Neutrophil (primary cell): ENCODE data around the gene APOL3.

Experiments
- H3K27ac ChIP-seq: fragments of 200-600 bp; sonication (generic); 2 replicates; pipeline ENCODE4 v1.5.1; 2016; ENCODE audit warnings: mild to moderate bottlenecking, moderate library complexity
- H3K27me3 ChIP-seq: fragments of 200-600 bp; sonication (generic); 2 replicates; pipeline ENCODE4 v1.6.0; 2016; ENCODE audit warnings: mild to moderate bottlenecking
- H3K36me3 ChIP-seq: fragments of 200-600 bp; sonication (generic); 2 replicates; pipeline ENCODE4 v1.5.1; 2017
- H3K4me1 ChIP-seq, 2 experiments: fragments of 200-600 bp in 1 of 2; sonication (generic) in 1 of 2; 1 replicate in 1 of 2; 2 replicates in 1 of 2; pipeline versions ENCODE4 v1.5.1 to v1.6.1; 2013 to 2016; ENCODE audit warnings: low read depth in 1 of 2, low read length in 1 of 2, mild to moderate bottlenecking in 1 of 2, moderate library complexity in 1 of 2; ENCODE audit not compliant: control insufficient read depth in 1 of 2, insufficient read depth in 1 of 2
- H3K4me3 ChIP-seq, 2 experiments: fragments of 200-600 bp in 1 of 2; sonication (generic) in 1 of 2; 1 replicate in 1 of 2; 2 replicates in 1 of 2; pipeline ENCODE4 v1.5.1; 2013 to 2016; ENCODE audit warnings: low read depth in 1 of 2, low read length in 1 of 2, mild to moderate bottlenecking in 1 of 2, moderate library complexity in 1 of 2
- H3K9me3 ChIP-seq: fragments of 200-600 bp; sonication (generic); 2 replicates; pipeline ENCODE4 v1.5.1; 2016
- CTCF ChIP-seq: fragments of 200-600 bp; sonication (generic); IDR thresholded peaks from 2 replicates; pipeline ENCODE4 v1.5.1; 2016; ENCODE audit warnings: antibody characterized with exemption

The APOL3 gene

DNA sequence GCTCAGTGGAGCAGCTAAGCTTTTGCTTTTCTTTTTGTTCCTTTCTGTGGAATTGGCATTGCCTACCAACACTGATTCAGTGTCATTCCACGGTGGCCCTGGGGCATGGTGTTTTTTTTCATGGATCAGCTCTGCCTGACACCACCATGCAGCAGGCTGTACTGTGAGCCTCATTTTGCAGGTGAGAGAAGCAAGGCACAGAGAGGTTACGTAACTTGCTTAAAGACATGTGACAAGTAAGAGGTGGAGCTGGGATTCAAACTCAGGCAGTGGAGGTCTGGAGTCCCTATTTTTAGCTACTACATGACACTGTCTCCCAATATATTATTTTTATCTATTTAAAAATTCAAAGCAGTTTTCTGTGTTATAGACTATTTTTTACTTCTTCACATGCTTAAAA lies 44.4 kb downstream of the APOL3 start:
- H3K9me3 ChIP-seq = no peaks in the 10 kb centered on the region
- TF ChIP-seq CTCF = no peak
- H3K4me1 ChIP-seq = no peaks in the 10 kb centered on the region
- peaks cover 12% of the 10 kb centered on the region for H3K27me3 ChIP-seq
- H3K36me3 ChIP-seq = no peaks in the 10 kb centered on the region
- H3K4me3 ChIP-seq = no peak overlapping the region
- no peak overlapping the region for H3K27ac ChIP-seq

DNA sequence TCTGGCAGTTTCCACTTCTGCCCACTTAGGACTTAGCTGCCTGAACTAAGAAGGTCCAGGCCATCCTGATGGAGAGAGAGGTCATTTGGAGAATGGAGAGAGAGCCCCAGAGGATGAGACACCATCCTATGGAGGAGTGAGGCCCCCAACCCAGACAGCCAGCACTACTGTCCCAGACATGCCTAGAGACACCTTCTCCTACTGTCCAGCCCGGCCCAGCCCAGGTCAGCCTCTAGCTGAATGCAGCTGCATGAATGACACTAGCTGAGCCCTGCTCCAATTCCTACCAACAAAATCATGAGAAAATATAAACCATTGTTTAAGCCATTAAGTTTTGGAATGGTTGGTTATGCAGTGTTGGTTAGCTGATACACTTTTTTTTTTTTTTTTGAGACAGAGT lies 47.4 kb downstream of the APOL3 start:
- peaks cover 4% of the 10 kb centered on the region for H3K27me3 ChIP-seq
- H3K4me3 ChIP-seq = no peak overlapping the region
- H3K4me1 ChIP-seq = no peaks in the 10 kb centered on the region
- H3K36me3 ChIP-seq = no peaks in the 10 kb centered on the region
- H3K9me3 ChIP-seq = no peaks in the 10 kb centered on the region
- no peak overlapping the region for H3K27ac ChIP-seq
- no peak for TF ChIP-seq CTCF

DNA sequence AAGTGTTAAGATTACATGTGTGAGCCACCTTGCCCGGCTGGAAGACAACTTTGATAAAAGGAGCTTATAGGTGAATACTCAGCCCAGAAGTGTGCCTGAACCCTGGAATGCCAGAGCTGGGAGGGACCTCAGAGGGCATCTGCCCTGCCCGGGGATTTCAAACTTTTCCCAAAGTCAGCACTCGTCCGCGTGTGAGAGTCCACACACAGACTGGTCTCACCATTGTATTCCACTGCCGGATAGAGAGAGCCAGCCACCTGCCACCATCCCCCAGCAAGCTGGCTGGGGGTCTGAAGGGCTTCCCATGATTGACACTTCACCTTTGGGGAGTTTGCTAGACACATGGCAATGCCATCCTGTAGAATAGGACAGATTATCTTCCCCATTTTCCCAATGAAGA lies 49.2 kb downstream of the APOL3 start:
- no peak for TF ChIP-seq CTCF
- no peaks in the 10 kb centered on the region for H3K9me3 ChIP-seq
- H3K27ac ChIP-seq = no peak overlapping the region
- no peaks in the 10 kb centered on the region for H3K36me3 ChIP-seq
- no peaks in the 10 kb centered on the region for H3K4me1 ChIP-seq
- peaks cover 4% of the 10 kb centered on the region for H3K27me3 ChIP-seq
- no peak overlapping the region for H3K4me3 ChIP-seq

DNA sequence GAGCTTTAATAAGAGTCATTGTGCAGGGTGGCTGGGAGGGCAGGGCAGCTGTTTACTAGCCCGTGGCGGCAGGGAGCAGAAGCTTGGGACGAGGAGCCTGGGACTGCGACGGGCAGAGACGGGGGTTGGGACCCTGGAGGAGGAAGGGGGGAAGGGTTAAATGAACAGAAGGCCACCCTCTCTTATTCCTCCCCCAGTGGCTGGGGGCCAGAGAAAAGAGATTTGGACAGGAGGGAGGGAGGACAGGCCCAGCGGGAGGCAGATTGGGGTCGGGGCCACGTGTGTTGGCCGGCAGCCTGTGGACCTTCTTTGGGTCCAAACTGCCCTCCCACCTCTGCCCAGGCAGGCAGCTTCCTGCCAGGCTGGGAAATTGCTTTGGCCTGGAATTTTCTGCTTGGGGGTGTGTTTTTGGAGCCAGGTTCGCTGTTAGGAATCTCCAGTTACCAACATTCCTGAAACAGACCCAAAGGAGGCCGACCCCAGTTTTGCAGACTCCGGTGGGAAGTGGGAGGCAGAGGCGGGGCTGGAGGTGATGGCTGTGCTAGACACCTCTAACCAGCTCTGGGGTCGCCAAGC lies 50.2 kb downstream of the APOL3 start:
- Histone ChIP-seq H3K27ac (no peak overlapping the region), H3K9me3 (no peaks in the 10 kb centered on the region), H3K4me1 (no peaks in the 10 kb centered on the region), H3K4me3 (no peak overlapping the region), H3K27me3 (peaks cover 9% of the 10 kb centered on the region), H3K36me3 (no peaks in the 10 kb centered on the region)
- TF ChIP-seq CTCF = no peak

DNA sequence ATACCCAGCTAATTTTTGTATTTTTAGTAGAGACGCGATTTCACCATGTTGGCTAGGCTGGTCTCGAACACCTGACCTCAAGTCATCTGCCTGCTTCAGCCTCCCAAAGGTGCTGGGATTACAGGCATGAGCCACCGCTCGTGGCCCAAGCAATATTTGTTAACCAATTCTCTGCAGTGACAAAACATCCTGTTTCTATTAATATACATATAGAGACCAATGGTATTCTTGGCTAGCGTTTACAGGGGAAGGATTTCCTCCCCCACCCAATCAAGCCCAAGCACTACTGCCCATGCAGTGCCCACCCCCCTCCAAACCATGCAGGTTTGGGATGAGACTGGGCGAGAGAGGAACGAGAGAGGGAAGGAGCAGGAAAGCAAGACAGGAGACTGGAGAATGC lies 53.1 kb downstream of the APOL3 start:
- no peak for TF ChIP-seq CTCF
- Histone ChIP-seq H3K9me3 (no peaks in the 10 kb centered on the region), H3K4me1 (no peaks in the 10 kb centered on the region), H3K27ac (no peak overlapping the region), H3K27me3 (peaks cover 9% of the 10 kb centered on the region), H3K36me3 (no peaks in the 10 kb centered on the region), H3K4me3 (no peak overlapping the region)

GRCh38 chr22:36106910-36107309 lies 53.6 kb downstream of the APOL3 start:
- Histone ChIP-seq H3K27me3 (peaks cover 9% of the 10 kb centered on the region), H3K4me3 (no peak overlapping the region), H3K9me3 (no peaks in the 10 kb centered on the region), H3K27ac (no peak overlapping the region), H3K36me3 (no peaks in the 10 kb centered on the region), H3K4me1 (no peaks in the 10 kb centered on the region)
- no peak for TF ChIP-seq CTCF
